Left renal cortex interstitium (tissue), 4 donors: ENCODE results near the gene C5. TPM values are rescaled to one million over a fixed set of nuclear protein-coding genes. Genes with fewer than 3 reads are reported as not detected.
"Not testable (repeated sequence)": the region's sequence is repeated elsewhere in the genome, so short reads cannot be mapped to it uniquely, and the experiment has no call there.

Source experiments
- DNase-seq, 4 donors: peaks; one replicate each; pipeline ENCODE4 v3.0.0-alpha.2; 2013; ENCODE audit warnings: low read depth in 4 of 4, low spot score in 2 of 4, missing footprints in 1 of 4
- polyA plus RNA-seq, 4 donors: library from polyadenylated mRNA; unstranded; fragments of 120-200 nt; gene quantifications; one replicate each; pipeline ENCODE4 v1.2.1, GENCODE V29; 2013; ENCODE audit not compliant: insufficient read length in 4 of 4

C5 gene
- polyA plus RNA-seq, 4 donors: 12.6 to 17.1 (median 15.5) TPM

- no peak for DNase-seq
Observed at GRCh38 chr9:120983259-120983837, 66.7 kb downstream of the C5 start.

DNA sequence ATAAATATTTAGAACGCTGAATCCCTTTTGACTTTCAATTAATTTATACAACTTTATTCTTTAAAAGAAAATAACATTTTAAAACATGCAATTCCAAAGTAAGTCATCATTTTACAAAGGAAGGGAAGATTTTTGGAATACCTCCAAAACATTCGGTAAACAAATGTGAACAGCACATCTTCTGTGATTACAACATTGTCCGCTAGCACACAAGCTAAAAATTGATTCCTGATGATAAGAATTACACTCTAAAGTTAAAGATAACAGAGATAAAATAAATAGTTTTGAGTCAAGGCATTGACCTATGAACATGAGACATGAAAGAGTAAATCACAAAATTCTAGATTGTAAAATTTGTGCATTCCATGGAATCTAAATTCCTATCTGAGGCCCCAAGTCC is 67.2 kb downstream of the C5 start:
- no peak for DNase-seq

GRCh38 chr9:120980951-120981350 is 69.1 kb downstream of the C5 start:
- no peak for DNase-seq

GRCh38 chr9:120979797-120980196 is 70.3 kb downstream of the C5 start:
- no peak for DNase-seq

GRCh38 chr9:120978987-120979386 is 71.1 kb downstream of the C5 start:
- DNase-seq: no peak

GRCh38 chr9:120977321-120977720 is 72.8 kb downstream of the C5 start:
- DNase-seq: no peak

- no peak for DNase-seq
Observed at GRCh38 chr9:120974921-120975320, 75.2 kb downstream of the C5 start.

- DNase-seq: no peak
Observed at GRCh38 chr9:120974181-120974580, 75.9 kb downstream of the C5 start.

- DNase-seq: no peak
Observed at GRCh38 chr9:120971938-120972337, 78.1 kb downstream of the C5 start.

DNA sequence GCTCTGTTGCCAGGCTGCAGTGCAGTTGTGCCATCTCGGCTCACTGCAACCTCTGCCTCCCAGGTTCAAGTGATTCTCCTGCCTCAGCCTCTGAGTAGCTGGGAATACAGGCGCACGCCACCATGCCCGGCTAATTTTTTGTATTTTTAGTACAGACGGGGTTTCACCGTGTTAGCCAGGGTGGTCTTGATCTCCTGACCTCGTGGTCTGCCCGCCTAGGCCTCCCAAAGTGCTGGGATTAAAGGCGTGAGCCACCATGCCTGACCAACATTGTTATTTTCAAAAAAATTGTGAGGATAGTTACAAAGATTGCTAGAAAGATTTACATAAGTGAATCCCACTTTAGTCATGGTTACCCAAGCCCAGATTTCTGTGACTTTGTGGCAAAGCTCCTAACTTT is 78.6 kb downstream of the C5 start:
- DNase-seq: not testable (repeated sequence)

- no peak for DNase-seq
Observed at GRCh38 chr9:120970244-120970643, 79.8 kb downstream of the C5 start.

GRCh38 chr9:120966013-120966369 is 84.1 kb downstream of the C5 start:
- no peak for DNase-seq

GRCh38 chr9:120965344-120966012 is 84.6 kb downstream of the C5 start:
- DNase-seq: no peak

DNA sequence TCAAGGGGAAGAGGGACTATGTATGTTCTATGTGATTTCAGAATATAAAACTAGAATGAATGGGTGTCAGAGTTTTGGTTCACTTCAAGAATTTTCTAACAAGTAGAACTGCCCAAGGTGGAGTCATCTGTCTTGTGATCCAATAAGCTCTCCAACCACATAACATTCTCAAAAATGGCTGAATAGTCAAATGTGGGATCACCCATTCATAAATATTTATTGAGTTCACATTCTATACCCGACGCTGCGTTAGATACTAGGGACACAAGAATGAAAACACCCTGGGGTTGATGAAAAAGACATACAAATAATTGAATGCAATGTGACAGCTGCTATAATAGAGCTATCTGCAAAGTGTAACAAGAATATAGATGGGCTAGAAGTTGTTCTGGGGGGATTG is 88.1 kb downstream of the C5 start:
- no peak for DNase-seq

GRCh38 chr9:120960001-120960400 is 90.1 kb downstream of the C5 start:
- no peak for DNase-seq

DNA sequence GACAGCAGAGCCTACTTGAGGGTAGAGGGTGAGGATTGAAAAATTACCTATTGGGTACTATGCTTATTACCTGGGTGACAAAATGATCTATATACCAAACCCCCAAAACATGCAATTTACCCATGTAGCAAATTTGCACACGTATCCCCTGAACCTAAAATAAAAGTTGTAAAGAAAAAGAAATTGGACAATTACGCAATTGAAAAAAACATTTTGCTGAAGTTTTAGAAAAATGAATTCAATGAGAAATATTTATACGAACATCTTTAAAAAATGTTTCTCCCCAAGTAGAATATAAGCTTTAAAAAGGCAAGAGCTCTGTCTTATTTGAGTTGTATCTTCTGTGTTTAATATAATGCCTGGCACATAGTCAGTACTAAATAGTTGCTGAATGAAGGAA is 93.2 kb downstream of the C5 start:
- DNase-seq: no peak

GRCh38 chr9:120951960-120952618 is 98.0 kb downstream of the C5 start:
- DNase-seq: peak in 1 of 4 donors; percentile 72

- DNase-seq: no peak
Observed at GRCh38 chr9:120950421-120951388, 99.4 kb downstream of the C5 start.

GRCh38 chr9:120949290-120949689 is 100.8 kb downstream of the C5 start:
- no peak for DNase-seq

DNA sequence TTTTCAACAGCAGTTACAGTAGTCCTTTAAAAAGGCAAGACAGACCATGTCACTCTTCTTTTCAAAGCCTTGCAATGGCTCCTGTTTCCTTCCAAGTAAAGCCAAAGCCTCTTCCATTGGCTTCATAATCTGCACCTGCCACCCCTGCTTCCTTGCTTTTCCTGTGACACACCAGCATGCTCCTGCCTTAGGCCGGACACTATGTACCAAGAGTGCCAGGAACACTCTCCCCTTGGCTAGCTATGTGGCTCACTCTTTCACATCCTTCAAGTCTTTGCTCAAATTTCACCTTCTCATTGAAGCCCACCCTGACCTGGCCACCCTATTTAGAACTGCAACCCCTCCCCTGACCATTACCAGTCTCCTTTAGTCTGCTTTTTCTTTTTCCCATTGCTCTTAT is 101.3 kb downstream of the C5 start:
- DNase-seq: no peak

DNA sequence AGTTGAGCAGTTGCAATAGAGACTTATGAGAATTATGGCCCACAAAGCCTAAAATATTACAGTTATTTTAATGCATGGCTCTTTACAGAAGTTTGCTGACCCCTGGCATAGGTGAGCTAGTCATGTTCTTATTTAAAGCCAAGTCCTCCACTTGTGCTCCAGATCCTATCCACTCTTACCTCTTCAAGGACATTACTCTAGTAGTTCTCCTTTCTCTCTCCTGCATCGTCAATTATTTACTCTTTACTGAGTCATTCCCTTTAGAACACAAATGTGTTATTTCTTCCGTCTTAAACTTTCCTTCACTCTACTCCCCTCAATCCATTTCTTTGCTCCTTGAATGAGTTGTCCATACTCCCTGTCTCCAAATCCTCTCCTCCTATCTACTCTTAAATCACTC is 102.9 kb downstream of the C5 start:
- no peak for DNase-seq
